Calu3 (cell line): ENCODE data around the gene SCAPER. TPM values are rescaled to one million over a fixed set of nuclear protein-coding genes. Genes with fewer than 3 reads are reported as not detected.
"Not testable (repeated sequence)": the region's sequence is repeated elsewhere in the genome, so short reads cannot be mapped to it uniquely, and the experiment has no call there.

Experiments
- BruUV-seq: library from RNA; stranded (reverse); fragments of 400-500 nt; replicated peaks from 2 replicates; lab custom pipeline; 2021; lab: Mats Ljungman, UMichigan
- CTCF ChIA-PET: fragments of 300-600 bp; sonication (Branson Sonifier 250); formaldehyde crosslinking; loops from one replicate; lab custom pipeline; 2022; ENCODE audit warnings: antibody characterized with exemption; lab: Charles Lee
- DNase-seq: peaks from one replicate; pipeline ENCODE4 v3.0.0; 2022
- H3K27ac Mint-ChIP-seq: one replicate; pipeline ENCODE4 v1.8.0; 2022; ENCODE audit warnings: mixed read lengths; ENCODE audit not compliant: unreplicated experiment
- H3K27me3 Mint-ChIP-seq: one replicate; pipeline ENCODE4 v1.8.0; 2022; ENCODE audit warnings: mixed read lengths; ENCODE audit not compliant: unreplicated experiment
- H3K36me3 Mint-ChIP-seq: one replicate; pipeline ENCODE4 v1.8.0; 2022; ENCODE audit warnings: mild to moderate bottlenecking, moderate library complexity, mixed read lengths; ENCODE audit not compliant: insufficient read depth, unreplicated experiment
- H3K4me1 Mint-ChIP-seq: one replicate; pipeline ENCODE4 v1.8.0; 2022; ENCODE audit warnings: mild to moderate bottlenecking, low read depth, mixed read lengths; ENCODE audit not compliant: unreplicated experiment
- H3K4me3 Mint-ChIP-seq: one replicate; pipeline ENCODE4 v1.8.0; 2022; ENCODE audit warnings: mild to moderate bottlenecking, low read depth, moderate library complexity, mixed read lengths; ENCODE audit not compliant: unreplicated experiment
- H3K9me3 Mint-ChIP-seq: one replicate; pipeline ENCODE4 v1.8.0; 2022; ENCODE audit warnings: low read depth, mixed read lengths; ENCODE audit not compliant: unreplicated experiment
- intact Hi-C: fragments of 100-400 bp; cut with micrococcal nuclease; formaldehyde crosslinking; loops from one replicate; pipeline ENCODE4 v1.10.0; 2022; ENCODE audit not compliant: unreplicated experiment
- total RNA-seq: library from RNA; stranded (reverse); gene quantifications from 2 replicates; pipeline ENCODE4 v1.2.3, GENCODE V29; 2022
- TF ChIP-seq, protein P1 (sequence below): fragments of 200-600 bp; IDR thresholded peaks from one replicate; pipeline ENCODE4 v1.8.0; 2022; ENCODE audit warnings: antibody characterized with exemption; ENCODE audit not compliant: unreplicated experiment

The SCAPER gene
- total RNA-seq, 1 experiment from 2014 or later, result 34.8 TPM

DNA sequence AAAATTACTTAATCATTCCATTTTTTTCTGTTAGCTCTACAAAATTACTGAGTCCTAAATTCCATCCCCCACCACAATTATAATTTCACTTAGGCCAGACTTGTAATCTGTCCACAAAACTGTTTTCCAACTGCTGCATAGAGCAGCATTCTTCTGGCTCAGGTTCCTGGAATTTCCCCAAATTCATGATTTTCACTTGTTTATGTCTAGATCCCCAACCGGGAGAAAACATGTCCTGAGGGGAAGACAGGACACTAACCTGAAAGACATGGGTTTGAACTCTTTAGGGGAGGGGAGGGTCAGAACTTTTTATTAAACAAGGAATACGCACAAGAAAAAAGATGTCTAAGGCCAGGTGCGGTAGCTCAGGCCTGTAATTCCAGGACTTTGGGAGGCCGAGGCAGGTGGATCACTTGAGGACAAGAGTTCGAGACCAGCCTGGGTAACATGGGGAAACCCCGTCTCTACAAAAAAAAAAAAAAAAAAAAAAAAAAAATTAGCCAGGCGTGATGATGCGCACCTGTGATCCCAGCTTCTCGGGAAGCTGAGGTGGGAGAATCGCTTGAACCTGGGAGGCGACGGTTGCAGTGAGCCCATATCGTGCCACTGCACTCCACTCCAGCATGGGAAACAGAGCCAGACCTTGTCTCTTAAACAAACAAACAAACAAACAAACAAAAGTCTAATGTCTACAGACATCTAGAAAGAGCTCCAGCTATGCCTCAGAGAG lies 595.4 kb downstream of the SCAPER start:
- TF ChIP-seq, protein P1, sequence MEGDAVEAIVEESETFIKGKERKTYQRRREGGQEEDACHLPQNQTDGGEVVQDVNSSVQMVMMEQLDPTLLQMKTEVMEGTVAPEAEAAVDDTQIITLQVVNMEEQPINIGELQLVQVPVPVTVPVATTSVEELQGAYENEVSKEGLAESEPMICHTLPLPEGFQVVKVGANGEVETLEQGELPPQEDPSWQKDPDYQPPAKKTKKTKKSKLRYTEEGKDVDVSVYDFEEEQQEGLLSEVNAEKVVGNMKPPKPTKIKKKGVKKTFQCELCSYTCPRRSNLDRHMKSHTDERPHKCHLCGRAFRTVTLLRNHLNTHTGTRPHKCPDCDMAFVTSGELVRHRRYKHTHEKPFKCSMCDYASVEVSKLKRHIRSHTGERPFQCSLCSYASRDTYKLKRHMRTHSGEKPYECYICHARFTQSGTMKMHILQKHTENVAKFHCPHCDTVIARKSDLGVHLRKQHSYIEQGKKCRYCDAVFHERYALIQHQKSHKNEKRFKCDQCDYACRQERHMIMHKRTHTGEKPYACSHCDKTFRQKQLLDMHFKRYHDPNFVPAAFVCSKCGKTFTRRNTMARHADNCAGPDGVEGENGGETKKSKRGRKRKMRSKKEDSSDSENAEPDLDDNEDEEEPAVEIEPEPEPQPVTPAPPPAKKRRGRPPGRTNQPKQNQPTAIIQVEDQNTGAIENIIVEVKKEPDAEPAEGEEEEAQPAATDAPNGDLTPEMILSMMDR, result no peak
- Mint-ChIP-seq H3K4me3 (peak overlapping the region; percentile 43), H3K4me1 (peaks cover 49% of the 10 kb centered on the region), H3K9me3 (peaks cover 3% of the 10 kb centered on the region), H3K27me3 (no peaks in the 10 kb centered on the region), H3K27ac (peak overlapping the region; percentile 81), H3K36me3 (peaks cover 35% of the 10 kb centered on the region)
- CTCF ChIA-PET, result interaction anchor here (3.2 kb wide), 1 partner anchor 11 kb away, joined by 12 read pairs; no protein-coding TSS in a partner anchor
- no peak for DNase-seq
- intact Hi-C loops, result no loop called here
- BruUV-seq, result no TSS peak

DNA sequence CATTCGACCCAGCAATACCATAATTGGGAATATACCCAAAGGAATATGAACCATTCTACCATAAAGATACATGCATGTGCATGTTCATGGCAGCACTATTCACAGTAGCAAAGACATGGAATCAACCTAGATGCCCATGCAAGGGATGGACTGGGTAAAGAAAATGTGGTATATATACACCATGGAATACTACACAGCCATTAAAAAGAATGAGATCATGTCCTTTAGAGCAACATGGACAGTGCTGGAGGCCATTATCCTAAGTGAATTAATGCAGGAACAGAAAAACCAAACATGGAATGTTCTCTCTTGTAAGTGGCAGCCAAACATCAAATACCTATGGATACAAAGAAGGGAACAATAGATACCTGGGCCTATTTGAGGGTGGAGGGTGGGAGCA lies 601.2 kb downstream of the SCAPER start:
- H3K4me3 Mint-ChIP-seq, result no peak overlapping the region
- BruUV-seq, result no TSS peak
- no peak overlapping the region for H3K27ac Mint-ChIP-seq

DNA sequence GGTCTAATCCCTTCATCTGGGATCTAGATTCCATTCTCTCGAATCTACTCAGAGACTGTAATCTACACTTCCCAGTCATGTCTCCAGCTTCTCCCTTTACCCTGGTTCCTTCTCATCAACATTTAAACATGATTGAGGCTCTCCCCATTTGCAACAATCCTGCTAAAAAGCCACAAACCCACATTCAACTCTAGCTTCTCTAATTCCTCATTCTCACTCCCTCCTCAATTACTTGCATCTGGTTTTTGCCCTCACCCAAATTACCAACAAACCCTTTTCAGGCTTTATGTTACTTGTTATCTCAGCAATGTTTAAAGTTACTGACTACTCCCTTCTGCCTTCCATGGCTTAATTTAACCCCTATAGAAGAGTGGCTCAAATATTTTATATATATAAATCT lies 605.4 kb downstream of the SCAPER start:
- Mint-ChIP-seq H3K9me3 (no peaks in the 10 kb centered on the region), H3K27me3 (no peaks in the 10 kb centered on the region), H3K36me3 (no peaks in the 10 kb centered on the region), H3K27ac (no peak overlapping the region), H3K4me1 (no peaks in the 10 kb centered on the region), H3K4me3 (no peak overlapping the region)
- DNase-seq, result no peak
- no TSS peak for BruUV-seq
- intact Hi-C loops, result no loop called here
- TF ChIP-seq, protein P1, result no peak
- CTCF ChIA-PET, result interaction anchor here (1.2 to 2.8 kb wide), 2 partner anchors 12 to 36 kb away, joined by 4 to 12 read pairs; partner anchors contain the start of genes ETFA and ISL2

More for the DNA sequence above, 601.2 kb downstream of the SCAPER start:
- DNase-seq, result no peak
- Mint-ChIP-seq H3K9me3 (no peaks in the 10 kb centered on the region), H3K27me3 (no peaks in the 10 kb centered on the region), H3K4me1 (peaks cover 14% of the 10 kb centered on the region), H3K36me3 (no peaks in the 10 kb centered on the region)
- intact Hi-C loops, result no loop called here
- TF ChIP-seq, protein P1, result no peak
- CTCF ChIA-PET, result no interaction called here

DNA sequence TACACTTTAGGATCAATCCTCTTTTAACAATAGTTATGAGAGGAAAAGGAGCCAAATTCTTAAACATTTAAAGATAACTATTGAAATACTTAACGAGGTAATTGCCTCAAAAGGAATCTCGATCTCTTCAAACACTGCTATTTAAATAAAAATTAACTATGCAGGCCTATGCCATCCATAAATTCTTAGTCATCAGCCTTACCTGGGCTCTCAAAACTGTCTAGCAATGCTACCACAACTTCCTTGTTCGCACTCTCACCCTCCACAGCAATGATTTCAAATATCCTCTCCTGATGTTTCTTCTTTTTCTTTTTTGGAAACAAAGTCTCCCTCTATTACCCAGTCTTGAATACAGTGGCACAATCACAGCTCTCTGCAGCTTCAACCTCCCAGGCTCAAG lies 606.2 kb downstream of the SCAPER start:
- TF ChIP-seq, protein P1, result no peak
- H3K4me1 Mint-ChIP-seq, result no peaks in the 10 kb centered on the region

DNA sequence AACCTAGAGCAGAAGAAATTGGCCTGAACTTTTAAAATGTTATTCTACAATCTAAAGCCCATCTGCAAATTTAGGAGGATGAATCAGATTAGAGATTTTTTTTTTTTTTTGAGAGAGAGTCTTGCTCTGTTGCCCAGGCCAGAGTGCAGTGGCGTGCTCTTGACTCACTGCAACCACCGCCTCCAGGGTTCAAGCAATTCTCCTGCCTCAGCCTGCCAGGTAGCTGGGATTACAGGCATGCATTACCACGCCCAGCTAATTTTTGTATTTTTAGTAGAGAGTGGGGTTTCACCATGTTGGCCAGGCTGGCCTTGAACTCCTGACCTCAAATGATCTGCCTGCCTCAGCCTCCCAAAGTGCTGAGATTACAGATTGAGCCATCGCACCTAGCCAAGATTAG lies 607.2 kb downstream of the SCAPER start:
- H3K4me1 Mint-ChIP-seq, intact Hi-C loops, H3K27ac Mint-ChIP-seq, H3K27me3 Mint-ChIP-seq, H3K9me3 Mint-ChIP-seq, H3K4me3 Mint-ChIP-seq, DNase-seq, H3K36me3 Mint-ChIP-seq, BruUV-seq: not testable (repeated sequence)
- CTCF ChIA-PET, result interaction anchor here (1.0 to 2.8 kb wide), 3 partner anchors 14 to 48 kb away, joined by 3 to 12 read pairs (median 3); partner anchors contain the start of genes ETFA and ISL2

More for the DNA sequence above, 606.2 kb downstream of the SCAPER start:
- intact Hi-C loops, result no loop called here
- DNase-seq, result no peak
- no peaks in the 10 kb centered on the region for H3K27me3 Mint-ChIP-seq
- H3K9me3 Mint-ChIP-seq, result no peaks in the 10 kb centered on the region
- no peak overlapping the region for H3K27ac Mint-ChIP-seq
- no peaks in the 10 kb centered on the region for H3K36me3 Mint-ChIP-seq
- BruUV-seq, result no TSS peak
- H3K4me3 Mint-ChIP-seq, result no peak overlapping the region
- CTCF ChIA-PET, result interaction anchor here (0.8 to 2.8 kb wide), 3 partner anchors 13 to 37 kb away, joined by 3 to 12 read pairs (median 3); partner anchors contain the start of genes ETFA and ISL2
